HepG2 (cell line): ENCODE measurements around the gene DNAJC5. TPM values are rescaled to one million over a fixed set of nuclear protein-coding genes. Genes with fewer than 3 reads are reported as not detected.

Experiments used
- ADNP ChIP-seq: sonication (generic); formaldehyde crosslinking; IDR thresholded peaks from 2 replicates; pipeline ENCODE4 v1.4.0; 2020; ENCODE audit warnings: missing genetic modification reagents
- BATF2 ChIP-seq: sonication (generic); formaldehyde crosslinking; IDR thresholded peaks from 2 replicates; pipeline ENCODE4 v1.8.0; 2022; ENCODE audit warnings: mild to moderate bottlenecking, missing genetic modification reagents, moderate library complexity
- DNMT1 ChIP-seq: sonication (generic); formaldehyde crosslinking; IDR thresholded peaks from 2 replicates; pipeline ENCODE4 v1.5.1; 2020; ENCODE audit warnings: mild to moderate bottlenecking, missing genetic modification reagents
- HDAC1 ChIP-seq: sonication (generic); formaldehyde crosslinking; IDR thresholded peaks from 2 replicates; pipeline ENCODE4 v1.5.1; 2020; ENCODE audit warnings: mild to moderate bottlenecking, missing genetic modification reagents
- HMG20B ChIP-seq: conservative IDR thresholded peaks from 2 replicates; pipeline ENCODE4 v1.6.1; 2016; ENCODE audit warnings: missing genetic modification reagents, missing compliant biosample characterization
- HOXA3 ChIP-seq: sonication (generic); formaldehyde crosslinking; IDR thresholded peaks from 2 replicates; pipeline ENCODE4 v1.5.0; 2020; ENCODE audit warnings: missing genetic modification reagents
- JARID2 ChIP-seq: sonication (generic); formaldehyde crosslinking; IDR thresholded peaks from 2 replicates; pipeline ENCODE4 v1.8.1; 2023; ENCODE audit warnings: missing genetic modification reagents, inconsistent platforms; ENCODE audit not compliant: insufficient replicate concordance
- MAF1 ChIP-seq: sonication (generic); formaldehyde crosslinking; IDR thresholded peaks from 2 replicates; pipeline ENCODE4 v1.5.0; 2020; ENCODE audit warnings: missing genetic modification reagents, borderline replicate concordance
- NCOR1 ChIP-seq: fragments of 200-600 bp; sonication (generic); IDR thresholded peaks from 2 replicates; pipeline ENCODE4 v1.7.0; 2017; ENCODE audit warnings: antibody characterized with exemption, low read length, borderline replicate concordance
- SIX1 ChIP-seq: sonication (generic); formaldehyde crosslinking; IDR thresholded peaks from 2 replicates; pipeline ENCODE4 v1.4.0; 2020; ENCODE audit warnings: missing genetic modification reagents, borderline replicate concordance
- ZBTB7B ChIP-seq: sonication (generic); formaldehyde crosslinking; IDR thresholded peaks from 2 replicates; pipeline ENCODE4 v1.4.0; 2020; ENCODE audit warnings: missing genetic modification reagents
- ZFY ChIP-seq: sonication (generic); formaldehyde crosslinking; IDR thresholded peaks from 2 replicates; pipeline ENCODE4 v1.4.0; 2020; ENCODE audit warnings: missing genetic modification reagents
- ZNF280B ChIP-seq: sonication (generic); formaldehyde crosslinking; IDR thresholded peaks from 2 replicates; pipeline ENCODE4 v1.5.0; 2020; ENCODE audit warnings: missing genetic modification reagents, mild to moderate bottlenecking, borderline replicate concordance
- ZNF280D ChIP-seq: sonication (generic); formaldehyde crosslinking; IDR thresholded peaks from 2 replicates; pipeline ENCODE4 v1.5.1; 2020; ENCODE audit warnings: mild to moderate bottlenecking, missing genetic modification reagents
- ZNF317 ChIP-seq: sonication (generic); formaldehyde crosslinking; IDR thresholded peaks from 2 replicates; pipeline ENCODE4 v1.5.0; 2020; ENCODE audit warnings: mild to moderate bottlenecking, missing genetic modification reagents
- ZNF383 ChIP-seq: sonication (generic); formaldehyde crosslinking; IDR thresholded peaks from 2 replicates; pipeline ENCODE4 v1.4.0; 2020; ENCODE audit warnings: missing genetic modification reagents, mild to moderate bottlenecking, borderline replicate concordance
- ZNF549 ChIP-seq: sonication (generic); formaldehyde crosslinking; IDR thresholded peaks from 2 replicates; pipeline ENCODE4 v1.5.0; 2020; ENCODE audit warnings: missing genetic modification reagents
- ZNF570 ChIP-seq: sonication (generic); formaldehyde crosslinking; IDR thresholded peaks from 2 replicates; pipeline ENCODE4 v1.4.0; 2020; ENCODE audit warnings: mild to moderate bottlenecking, missing genetic modification reagents, borderline replicate concordance
- polyA plus RNA-seq, 8 experiments: library from polyadenylated mRNA; depleted of rRNA in 3 of 8; stranded (reverse) in 7 of 8; unstranded in 1 of 8; fragments of >200 nt; fragmentation: Illumina TruSeq in 4 of 8; extraction: Trizol in 4 of 8; gene quantifications; 2 replicates each; pipeline versions ENCODE4 v1.2.1 to v1.2.3, GENCODE V29; 2011 to 2016; ENCODE audit warnings: low read depth in 4 of 8, missing spikeins in 1 of 8, mixed read lengths in 1 of 8; ENCODE audit not compliant: insufficient read depth in 1 of 8
- total RNA-seq, 5 experiments: library from RNA; depleted of rRNA; stranded (reverse); fragments of >200 nt; fragmentation: Illumina TruSeq; extraction: Trizol; gene quantifications; 2 replicates each; pipeline ENCODE4 v1.2.3, GENCODE V29; 2016; ENCODE audit warnings: low read depth in 1 of 5

Gene DNAJC5
- total and polyA plus RNA-seq, 2 of the 13 experiments (the other 11 are each of a cell fraction or from before 2014, with no cell fraction given): 42.8 to 64.5 TPM

GRCh38 chr20:63858393-63859165, 36.3 kb upstream of the DNAJC5 start (continued):
- peak; percentile 91; the same call in 1 of the 2 replicates for TF ChIP-seq ZNF280B (CRISPR knock-in tag)
- TF ChIP-seq SIX1 (CRISPR knock-in tag): peak; percentile 37; the same call in 1 of the 2 replicates
- peak; percentile 52; the same call in 1 of the 2 replicates for TF ChIP-seq ZNF280D (CRISPR knock-in tag)
- peak; percentile 36; the same call in 1 of the 2 replicates for TF ChIP-seq HOXA3
- TF ChIP-seq DNMT1: no peak; the same call in 1 of the 2 replicates
- TF ChIP-seq HDAC1 (CRISPR knock-in tag): peak; percentile 83
- no peak for TF ChIP-seq ZNF549 (CRISPR knock-in tag)
- peak; percentile 61 for TF ChIP-seq ZFY
- peak; percentile 79 for TF ChIP-seq ZBTB7B (CRISPR knock-in tag)
- TF ChIP-seq ZNF570 (CRISPR knock-in tag): no peak
- TF ChIP-seq HMG20B: peak; percentile 13
- no peak for TF ChIP-seq BATF2 (CRISPR knock-in tag)
- TF ChIP-seq ZNF317: peak; percentile 34; the same call in 1 of the 2 replicates
- TF ChIP-seq ZNF383 (CRISPR knock-in tag): no peak
- peak; percentile 27 for TF ChIP-seq JARID2 (CRISPR knock-in tag)
- TF ChIP-seq ADNP (CRISPR knock-in tag): no peak
- no peak for TF ChIP-seq MAF1
- peak; percentile 50; the same call in 1 of the 2 replicates for TF ChIP-seq NCOR1
